ENCODE measurements around the gene AHNAK2.
"Not testable (repeated sequence)": the region's sequence is repeated elsewhere in the genome, so short reads cannot be mapped to it uniquely, and the experiment has no call there.

AHNAK2 gene

DNA sequence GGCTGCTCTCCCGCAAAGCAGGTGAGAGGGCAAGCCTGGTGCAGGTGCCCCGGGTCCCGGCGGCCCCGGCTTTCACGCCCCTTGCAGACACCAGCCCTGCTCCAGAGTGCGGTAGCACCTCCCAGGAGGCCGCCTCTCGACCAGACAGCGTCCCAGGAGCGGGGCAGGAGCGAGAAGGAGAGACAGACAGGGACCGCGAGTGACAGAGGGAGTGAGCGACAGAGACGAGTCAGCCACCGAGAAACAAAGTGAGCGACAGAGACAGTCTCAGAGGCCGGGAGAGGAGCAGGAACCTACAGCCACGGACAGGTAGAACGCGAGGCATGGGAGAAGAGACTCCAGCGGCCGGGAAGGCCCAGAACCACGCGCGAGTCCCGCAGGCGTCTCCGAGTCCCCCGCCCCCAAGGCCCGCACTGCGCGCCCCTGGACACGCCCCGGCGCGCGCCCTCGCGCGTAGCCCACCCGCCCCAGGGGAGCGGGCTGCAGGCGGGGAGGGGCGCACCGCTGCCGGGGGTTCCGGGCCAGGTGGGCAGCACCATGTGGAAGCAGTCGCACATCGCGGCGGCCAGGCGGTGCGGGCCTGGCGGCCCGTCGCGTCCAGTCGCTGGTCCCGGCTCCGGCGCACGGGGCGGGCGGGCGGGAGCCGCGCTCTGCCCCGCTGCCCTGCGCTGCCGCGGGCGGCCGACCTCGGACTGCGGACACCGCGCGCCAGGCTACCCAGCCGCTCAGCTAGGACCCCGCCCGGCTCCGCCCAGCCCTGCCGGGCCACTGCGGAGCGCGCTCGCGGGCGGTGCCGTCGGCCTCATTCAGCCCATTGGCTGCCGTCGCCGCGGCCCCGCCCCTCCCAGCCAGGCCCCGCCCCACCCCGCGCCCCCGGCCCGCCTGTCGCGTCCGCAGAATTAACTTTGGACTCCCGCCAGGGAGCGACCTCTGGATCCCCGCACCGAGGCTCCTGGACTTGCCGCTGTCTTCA, at the start of gene AHNAK2:
Gene AHNAK2, minus strand, starts transcription at position 694 of the 973 bp plus-strand sequence. Its CDS starts 137 bp downstream, at position 557.
- DNase-seq: peak; percentile 51

DNA sequence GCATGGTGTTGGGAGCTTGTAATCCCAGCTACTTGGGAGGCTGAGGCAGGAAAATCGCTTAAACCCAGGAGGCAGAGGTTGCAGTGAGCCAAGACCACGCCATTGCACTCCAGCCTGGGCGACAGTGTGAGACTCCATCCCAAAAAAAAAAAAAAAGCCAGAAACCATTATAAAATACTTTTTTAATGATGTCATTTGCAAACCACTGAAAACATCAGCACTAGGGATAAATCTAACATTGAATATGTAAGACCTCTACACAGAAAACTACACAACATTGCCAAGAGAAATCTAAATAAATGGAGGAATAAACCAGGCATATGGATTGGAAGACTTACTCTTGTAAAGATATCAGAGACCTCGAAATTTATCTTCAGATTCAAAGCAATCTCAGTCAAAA, 49.5 kb upstream of the AHNAK2 start:
- DNase-seq: not testable (repeated sequence)

DNA sequence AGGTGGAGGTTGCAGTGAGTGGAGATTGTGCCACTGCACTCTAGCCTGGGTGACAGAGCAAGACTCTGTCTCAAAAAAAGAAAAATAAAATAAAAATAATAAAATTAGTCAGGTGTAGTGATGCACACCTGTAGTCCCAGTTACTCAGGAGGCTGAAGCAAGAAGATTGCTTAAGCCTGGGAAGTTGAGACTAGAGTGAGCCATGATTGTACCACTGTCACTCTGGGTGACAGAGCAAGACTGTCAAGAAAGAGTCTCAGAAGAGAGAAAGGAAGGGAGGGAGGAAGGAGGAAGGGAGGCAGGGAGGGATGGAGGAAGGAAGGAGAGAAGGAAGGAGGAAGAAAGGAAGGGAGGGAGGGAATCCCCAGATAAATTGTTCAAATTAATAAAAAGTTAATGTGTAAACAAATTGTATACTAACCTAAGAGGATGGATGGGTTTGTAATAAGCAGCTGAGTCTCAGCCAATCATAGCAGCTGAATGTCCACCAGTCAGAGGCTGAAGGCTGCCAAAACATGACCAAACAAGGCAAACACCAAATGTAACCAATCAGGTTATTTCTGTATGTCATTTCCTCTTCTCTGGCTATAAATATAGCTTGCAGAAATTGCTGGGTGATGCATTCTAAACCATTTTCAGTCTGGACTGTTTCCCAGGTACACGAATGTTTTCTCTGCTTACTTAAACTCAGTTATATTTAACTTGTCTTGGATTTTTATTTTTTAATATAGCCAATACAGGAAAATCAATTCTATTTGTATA, 48.8 kb upstream of the AHNAK2 start:
- peak; percentile 49 for DNase-seq

DNA sequence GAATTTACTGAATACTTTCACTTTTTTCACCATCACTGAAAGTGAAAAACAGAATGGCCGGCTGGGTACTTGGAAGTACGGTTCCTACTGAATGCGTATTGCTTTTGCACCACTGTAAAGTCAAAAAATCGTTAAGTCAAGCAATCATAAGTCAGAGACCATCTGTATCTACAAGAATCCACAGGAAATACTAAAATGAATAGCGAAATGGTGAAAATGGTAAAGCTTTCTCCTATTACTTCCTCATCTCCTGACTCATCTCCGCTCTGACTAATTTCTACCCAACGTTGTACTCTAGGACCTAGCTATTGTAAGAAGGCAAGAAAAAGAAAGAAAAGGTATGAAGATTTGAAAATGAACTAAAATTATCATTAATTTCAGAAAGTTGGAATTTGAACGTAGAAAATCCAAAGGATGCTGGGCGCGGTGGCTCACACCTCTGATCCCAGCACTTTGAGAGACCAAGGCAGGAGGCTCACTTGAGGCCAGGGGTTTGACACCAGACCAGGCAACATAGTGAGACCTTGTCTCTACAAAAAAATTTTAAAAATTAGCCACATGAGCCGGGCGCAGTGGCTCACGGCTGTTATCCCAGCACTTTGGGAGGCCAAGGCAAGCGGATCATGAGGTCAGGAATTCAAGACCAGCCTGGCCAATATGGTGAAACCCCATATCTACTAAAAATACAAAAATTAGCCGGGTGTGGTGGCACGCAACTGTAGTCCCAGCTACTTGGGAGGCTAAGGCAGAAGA, 48.0 kb upstream of the AHNAK2 start:
- DNase-seq: no peak

DNA sequence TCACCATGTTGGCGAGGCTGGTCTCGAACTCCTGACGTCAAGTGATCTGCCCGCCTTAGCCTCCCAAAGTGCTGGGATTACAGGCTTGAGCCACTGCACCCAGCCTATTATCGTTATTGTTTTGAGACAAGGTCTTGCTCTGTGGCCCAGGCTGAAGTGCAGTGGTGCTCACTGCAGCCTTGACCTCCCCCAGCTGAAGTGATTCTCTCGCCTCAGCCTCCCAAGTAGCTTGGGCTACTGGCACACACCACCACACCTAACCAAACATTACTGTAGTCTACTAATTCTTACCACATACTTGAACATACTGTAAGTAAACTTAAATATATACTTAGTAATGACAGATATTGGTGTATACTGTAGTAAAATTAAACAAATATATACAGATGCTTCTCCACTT, 47.3 kb upstream of the AHNAK2 start:
- no peak for DNase-seq

DNA sequence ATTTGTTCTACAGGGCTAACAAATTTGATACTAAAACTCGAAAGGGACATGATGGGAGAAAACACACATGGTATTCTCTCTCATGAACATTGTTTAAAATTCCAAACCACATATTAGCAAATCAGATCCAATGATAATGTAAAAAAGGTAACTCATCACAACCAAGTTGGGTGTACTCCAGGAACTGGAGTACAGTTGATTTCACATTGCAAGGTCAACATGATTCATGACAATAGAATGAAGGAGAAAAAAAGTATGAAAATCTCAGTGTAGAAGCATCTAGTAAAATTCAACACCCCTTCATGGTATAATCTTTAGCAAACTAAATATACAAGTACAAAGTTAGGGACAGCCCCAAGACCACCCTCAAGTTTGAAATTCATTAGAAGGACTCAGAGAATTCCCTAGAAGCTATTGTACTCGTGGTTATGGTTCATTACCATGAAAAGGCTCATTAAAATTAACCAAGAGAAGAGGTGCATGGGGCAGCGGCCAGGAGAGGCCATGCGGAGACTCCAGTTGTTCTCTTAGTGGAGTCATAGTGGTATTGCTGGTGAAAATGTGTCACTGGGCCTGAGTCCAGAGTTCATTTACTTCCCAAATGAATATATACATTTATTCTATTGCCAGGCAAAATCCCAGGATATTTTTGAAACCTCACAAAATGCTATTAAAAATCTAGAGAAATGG, 45.8 kb upstream of the AHNAK2 start:
- DNase-seq: no peak

DNA sequence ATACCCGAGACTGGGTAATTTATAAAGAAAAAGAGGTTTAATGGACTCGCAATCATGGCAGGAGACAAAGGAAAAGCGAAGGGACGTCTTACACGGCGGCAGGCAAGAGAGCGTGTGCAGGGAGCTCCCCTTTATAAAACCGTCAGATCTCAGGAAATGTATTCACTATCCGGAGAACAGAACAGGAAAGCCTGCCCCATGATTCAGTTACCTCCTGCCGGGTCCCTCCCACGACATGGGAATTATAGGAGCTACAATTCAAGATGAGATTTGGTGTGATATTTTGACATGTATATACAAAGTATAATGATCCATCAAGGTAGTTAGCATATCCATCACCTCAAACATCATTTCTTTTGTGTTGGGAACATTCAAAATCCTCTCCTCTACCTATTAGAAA, 45.0 kb upstream of the AHNAK2 start:
- no peak for DNase-seq

DNA sequence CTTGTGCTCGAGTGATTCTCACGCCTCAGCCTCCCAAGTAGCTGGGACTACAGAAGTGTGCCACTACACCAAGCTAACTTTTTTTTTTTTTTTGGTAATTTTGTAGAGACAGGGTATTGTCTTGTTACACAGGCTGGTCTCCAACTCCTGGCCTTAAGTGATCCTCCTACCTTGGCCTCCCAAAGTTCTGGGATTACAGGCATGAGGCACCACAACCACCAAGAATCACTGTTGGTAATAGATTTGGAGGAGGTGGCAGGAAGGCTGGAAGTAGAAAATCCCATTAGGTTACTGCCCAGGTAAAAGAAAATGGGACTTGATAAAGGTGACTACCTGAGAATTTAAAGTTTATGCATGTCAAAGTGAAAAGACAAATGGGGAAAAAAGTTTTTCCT, 44.1 kb upstream of the AHNAK2 start:
- no peak for DNase-seq

DNA sequence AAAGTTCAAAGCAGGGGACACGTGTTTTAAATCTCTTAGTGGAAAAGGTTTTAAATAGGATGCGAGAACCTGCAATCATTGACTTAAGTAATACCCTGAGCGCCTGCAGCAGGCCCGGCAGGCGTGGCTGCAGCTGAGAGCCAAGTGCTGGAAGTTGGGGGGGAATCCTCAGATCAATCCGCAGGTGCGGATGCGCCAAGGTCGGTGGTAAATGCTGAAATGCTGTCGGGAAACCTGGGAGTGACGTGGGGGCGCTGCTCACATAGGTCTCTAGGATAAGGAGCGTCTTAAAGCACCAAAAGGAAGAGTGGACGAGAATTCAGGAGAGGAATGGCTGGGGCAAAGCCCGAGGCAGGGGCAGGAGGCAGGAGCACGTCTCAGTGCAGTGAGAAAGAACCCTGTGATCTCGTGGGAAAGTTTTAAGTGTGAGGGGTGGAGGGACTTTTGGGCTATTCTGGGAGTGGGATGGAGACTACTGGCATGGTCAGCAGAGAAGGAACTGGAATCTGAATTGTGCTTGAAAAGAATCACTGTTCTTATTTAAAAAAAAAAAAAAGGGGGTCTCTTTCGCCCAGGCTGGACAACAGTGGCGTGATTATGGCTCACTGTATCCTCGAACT, 43.6 kb upstream of the AHNAK2 start:
- DNase-seq: peak; percentile 59

DNA sequence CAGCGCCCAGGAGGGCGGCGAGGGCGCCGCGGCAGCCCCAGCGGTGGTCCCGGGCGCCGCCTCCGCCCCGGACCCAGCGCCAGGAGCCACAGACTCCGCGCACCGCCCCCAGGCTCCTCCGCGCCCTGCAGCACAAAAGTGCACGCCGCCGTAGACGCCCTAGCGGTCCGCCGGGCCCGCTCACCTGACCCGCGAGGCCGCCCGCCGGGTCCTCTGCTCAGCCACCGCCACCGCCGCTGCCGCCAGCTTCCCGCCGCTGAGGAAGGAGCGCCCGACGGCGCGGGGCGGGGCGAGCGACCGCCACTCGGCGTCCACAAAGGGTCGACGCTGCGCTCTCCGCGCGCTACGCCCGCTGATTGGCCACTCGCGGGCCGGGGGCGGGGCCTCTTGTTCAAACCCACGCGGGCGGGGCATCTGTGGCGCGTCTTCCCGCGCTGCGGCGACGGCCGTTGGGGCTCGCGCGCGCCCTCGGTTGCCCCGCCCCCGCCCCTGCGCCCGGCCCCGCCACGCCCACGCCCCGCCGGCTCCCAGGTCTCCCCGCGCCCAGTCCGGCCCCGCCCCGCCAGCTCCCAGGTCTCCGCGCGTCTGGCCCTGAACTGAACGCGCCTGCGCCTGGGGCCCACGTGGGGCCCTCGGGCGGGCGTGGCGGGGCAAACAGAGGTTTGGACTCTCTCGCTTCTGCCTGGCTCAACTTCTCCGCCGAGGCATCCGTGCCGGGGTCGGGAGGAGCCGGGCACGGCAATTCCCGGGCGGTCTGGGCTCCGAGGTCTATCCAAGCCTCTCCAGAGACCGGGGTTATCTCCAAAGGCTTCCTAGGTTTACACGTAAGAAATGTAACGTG, 42.9 kb upstream of the AHNAK2 start, which contains the start of gene CDCA4:
Gene CDCA4, minus strand, starts transcription at position 269 of the 841 bp plus-strand sequence. CDS start 9,154 bp downstream, outside the sequence.
- peak; percentile 99 for DNase-seq

DNA sequence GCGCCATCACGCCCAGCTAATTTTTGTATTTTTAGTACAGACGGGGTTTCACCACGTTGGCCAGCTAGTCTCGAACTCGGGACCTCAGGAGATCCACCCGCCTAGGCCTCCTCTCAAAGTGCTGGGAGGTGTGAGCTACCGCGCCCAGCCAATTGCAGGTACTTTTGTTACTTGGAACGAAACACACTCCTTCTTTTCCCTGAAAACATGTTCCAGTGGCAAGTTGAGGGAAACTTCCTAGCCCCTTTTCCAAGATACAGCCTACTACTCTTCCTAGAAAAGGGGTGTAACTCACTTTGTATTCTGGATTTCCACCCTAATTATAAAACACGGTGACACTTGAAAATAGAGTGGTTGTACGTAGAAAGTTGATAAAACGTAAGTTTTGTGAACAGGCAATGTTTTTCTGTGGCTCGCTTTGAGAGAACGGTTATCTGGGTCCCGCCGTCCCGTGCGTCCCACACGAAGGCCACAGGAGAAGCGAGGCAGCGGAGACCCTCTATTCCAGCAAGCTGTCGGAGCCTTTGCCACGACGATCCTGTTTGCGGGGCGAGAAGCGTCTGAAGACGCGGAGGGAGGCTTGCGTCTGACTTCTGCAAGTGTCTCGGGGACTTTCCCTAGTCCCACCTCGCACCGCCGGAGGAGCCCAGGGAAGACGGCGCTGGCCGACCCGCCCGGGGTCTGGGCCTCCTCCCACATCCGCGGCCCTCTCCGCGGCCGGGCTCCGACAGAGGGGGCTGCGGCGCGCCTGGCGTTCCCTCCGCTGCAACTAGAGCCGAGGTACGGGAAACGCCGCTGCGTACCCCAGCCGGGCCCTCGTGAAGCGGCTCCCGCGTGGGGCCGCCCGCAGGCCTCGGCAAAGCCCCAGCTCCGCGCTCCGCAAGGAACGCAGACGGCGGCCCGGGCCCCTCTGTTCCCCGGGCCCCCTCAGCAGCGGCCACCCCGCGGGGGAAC, 42.0 kb upstream of the AHNAK2 start:
- peak; percentile 33 for DNase-seq

DNA sequence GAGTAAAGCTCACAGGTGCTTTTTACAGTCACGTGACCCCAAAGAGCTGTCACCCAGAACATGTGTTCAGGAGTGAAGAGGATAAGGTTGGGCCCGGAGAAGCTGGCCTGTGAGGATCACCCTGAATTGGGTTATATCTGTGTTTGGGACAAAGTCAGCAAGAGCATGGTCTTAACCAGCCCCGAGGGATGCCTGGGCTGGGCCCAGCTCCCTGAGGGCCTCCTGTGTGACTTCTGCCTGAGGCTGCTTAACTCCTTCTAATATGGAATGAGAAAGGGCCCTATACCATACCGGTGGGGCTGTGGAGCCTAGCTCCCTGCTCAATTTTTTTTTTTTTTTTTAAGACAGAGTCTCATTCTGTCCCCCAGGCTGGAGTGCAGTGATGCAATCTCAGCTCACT, 40.2 kb upstream of the AHNAK2 start:
- DNase-seq: no peak

DNA sequence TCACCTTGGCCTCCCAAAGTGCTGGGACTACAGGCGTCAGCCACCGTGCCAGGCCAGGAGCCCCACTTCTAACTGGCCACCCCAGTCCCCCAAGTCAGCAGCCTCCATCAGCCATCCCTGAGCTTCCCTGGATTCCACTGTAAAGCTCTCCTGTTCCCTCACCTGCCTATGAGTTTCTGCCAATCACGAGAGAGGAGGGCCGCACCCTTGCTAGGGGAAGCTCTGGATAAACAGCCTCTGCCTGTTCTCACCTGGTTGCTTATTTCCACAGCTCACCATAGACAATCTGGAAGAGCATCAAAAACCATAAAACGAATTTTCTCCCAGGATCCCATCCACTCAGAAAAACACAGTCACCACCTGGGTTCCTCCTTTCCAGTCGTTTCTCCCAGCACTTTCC, 37.7 kb upstream of the AHNAK2 start:
- DNase-seq: no peak

DNA sequence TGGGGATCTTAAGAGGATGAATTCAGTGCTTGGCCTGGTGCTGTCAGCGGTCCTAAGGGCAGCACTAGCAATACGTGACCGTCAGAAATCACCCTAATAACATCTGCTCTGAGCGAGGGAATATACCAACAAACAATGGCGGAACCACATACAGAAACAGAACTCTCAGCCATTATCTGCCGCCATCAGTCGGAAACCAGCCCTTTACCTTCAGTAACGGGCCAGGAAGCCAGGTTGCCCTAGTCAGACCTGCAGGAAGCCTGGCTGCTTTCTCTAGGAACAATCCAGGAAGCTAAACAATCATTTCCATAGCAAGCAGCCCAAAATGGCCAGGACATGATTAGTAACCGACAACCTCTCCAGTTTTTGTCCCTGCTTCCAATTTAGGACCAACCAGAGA, 37.1 kb upstream of the AHNAK2 start:
- DNase-seq: no peak

DNA sequence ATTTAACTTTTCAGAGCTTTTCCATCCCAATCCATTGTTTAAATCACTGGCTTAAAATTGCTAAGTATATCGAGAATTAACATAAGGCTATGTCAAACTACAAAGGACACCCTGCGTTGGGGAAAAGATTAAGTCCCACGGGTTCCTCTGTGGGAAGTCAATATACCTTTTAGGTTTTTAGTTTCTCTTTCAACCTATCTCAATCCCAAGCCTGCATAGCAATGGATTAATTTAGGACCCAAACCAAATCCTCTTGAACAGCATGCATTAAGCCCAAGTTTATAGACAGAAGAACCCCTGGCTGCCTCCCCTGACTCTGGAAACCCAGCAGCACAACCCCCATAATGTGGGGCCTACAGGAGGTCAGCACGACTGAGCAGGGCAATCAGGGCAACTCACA, 36.5 kb upstream of the AHNAK2 start:
- DNase-seq: no peak

DNA sequence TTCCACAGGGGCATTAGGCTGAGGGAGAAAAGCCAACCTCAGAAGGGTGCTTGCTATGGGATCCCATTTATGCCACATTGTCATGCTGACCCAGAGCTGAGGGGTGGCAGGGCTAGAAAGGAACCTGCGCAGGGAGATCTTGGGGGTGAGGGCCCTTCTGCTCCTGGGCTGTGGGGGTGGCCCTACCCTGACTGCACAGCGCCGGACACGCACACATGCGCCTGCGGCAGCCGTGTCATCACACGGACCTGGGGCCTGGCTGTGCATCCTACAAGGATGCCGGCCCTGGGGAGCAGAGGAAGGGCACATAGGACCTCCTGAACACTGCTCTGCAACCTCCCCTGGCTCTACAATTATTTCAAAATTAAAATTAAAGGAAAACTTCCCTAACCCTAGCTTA, 35.9 kb upstream of the AHNAK2 start:
- no peak for DNase-seq

DNA sequence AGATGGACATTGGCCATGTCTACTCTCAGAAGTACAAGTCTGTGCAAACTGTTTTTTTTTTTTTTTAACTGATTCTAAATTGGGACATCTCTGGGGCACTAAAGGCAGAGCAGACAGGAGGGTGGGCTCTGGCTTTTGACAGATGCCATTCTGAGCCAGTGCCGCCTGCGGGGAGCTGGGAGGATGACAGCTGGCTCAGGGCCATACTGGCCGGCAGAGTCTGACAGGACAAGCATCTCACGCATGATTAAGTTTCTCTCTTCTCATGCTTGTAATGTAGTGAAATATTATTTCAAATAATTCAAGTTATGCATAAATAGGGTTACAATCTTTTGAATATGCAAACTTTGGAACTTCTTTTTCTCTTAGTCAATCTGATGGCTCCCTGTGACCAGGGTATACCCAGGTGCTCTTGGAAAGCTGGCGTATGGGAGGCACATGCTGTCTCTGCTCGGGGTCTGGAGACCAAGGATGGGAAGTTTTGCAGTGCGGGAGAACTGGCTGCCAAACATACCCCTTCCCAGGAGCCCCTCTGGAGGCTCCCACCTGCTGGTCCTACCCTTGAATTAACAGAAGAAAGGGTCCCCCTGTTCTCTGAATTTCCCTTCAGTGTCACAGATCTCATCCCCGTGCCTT, 35.1 kb upstream of the AHNAK2 start:
- no peak for DNase-seq

DNA sequence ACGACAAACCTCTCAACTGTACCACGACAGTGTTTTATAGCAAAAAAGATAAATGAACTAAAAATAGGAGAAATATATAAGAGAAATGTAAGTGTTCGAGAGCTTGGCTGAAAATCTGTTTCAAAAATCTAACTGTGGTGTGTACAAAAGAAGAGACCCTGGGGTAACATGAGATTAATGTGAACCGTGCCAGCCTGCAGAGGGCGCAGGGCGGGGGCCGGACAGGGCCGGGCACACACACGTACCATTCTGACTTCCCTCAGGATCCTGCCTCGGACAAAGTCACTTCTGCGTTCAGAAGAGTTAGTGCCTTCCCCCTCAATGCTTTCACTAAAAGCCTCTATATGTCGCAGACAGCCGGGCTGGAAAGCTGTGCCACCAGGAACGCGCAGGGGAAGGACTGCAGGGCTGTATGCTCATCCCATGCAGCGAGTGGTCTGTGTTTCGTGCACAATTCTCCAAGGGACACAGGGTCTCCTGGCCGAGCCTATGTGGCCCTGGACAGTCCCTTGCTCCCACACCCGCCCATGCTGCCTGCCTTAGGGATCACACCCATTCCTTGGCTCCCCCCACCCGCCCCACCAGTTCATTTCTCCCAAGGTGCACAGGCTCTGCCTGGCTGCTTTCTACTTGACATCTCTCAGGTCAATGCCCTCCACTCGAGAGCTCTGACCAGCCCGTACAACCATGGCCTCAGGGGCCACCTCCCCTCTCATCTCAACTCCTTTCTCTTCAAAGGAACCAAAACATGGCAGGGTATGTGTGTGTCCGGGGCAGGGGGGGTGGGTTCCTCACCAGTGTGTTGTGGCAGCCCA, 34.2 kb upstream of the AHNAK2 start:
- DNase-seq: no peak
